ENCODE results near the gene TMEM201.

TMEM201 gene

GRCh38 chr1:9595156-9595967 is 6.7 kb downstream of the TMEM201 start:
- Histone ChIP-seq H3K4me3 (IDR thresholded peaks at IDR 0.05; ENCODE audit: insufficient read depth, low read depth, low read length) (no peak overlapping the region), H3K27ac (no peak overlapping the region), H3K79me2 (ENCODE audit: insufficient read depth, low read depth) (peaks cover 46% of the 10 kb centered on the region), H2AFZ (ENCODE audit: low read depth) (no peak overlapping the region), H4K20me1 (ENCODE audit: insufficient read depth) (peaks cover 12% of the 10 kb centered on the region; the same call in 1 of the 2 replicates), H3K27me3 (ENCODE audit: insufficient read depth, low read depth) (no peaks in the 10 kb centered on the region), H3K36me3 (ENCODE audit: insufficient read depth) (no peaks in the 10 kb centered on the region; the same call in 1 of the 2 replicates), H3K4me2 (no peak overlapping the region), H3K9ac (no peak overlapping the region), H3K4me1 (ENCODE audit: low read depth, poor library complexity, severe bottlenecking) (peaks cover 8% of the 10 kb centered on the region)
- TF ChIP-seq CTCF (conservative IDR thresholded peaks at IDR 0.05; ENCODE audit: low read depth, low read length): no peak

DNA sequence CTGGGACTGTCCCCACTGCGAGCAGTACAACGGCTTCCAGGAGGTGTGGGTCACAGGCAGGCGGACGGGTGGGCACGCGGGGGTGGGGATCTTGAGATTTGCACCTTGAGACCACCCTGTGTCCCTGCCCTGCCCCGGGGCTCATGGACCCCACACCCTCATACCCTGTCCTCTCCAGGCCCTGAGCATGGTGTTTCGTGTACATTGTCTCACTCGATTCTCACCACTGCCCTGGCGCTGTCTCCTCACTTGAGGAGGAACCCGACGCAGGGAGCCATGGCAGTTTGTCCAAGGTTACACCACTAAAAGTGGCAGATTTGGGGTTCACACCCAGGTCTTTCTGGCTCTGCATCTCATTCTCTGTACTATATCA is 7.2 kb downstream of the TMEM201 start:
- Histone ChIP-seq H3K9ac (no peak overlapping the region), H4K20me1 (ENCODE audit: insufficient read depth) (peaks cover 7% of the 10 kb centered on the region; the same call in 1 of the 2 replicates), H3K4me2 (no peak overlapping the region), H3K27ac (no peak overlapping the region), H3K27me3 (ENCODE audit: insufficient read depth, low read depth) (no peaks in the 10 kb centered on the region), H3K4me3 (IDR thresholded peaks at IDR 0.05; ENCODE audit: insufficient read depth, low read depth, low read length) (no peak overlapping the region), H3K4me1 (ENCODE audit: low read depth, poor library complexity, severe bottlenecking) (peaks cover 8% of the 10 kb centered on the region), H3K79me2 (ENCODE audit: insufficient read depth, low read depth) (peaks cover 40% of the 10 kb centered on the region), H2AFZ (ENCODE audit: low read depth) (no peak overlapping the region), H3K36me3 (ENCODE audit: insufficient read depth) (no peaks in the 10 kb centered on the region; the same call in 1 of the 2 replicates)
- no peak for TF ChIP-seq CTCF (conservative IDR thresholded peaks at IDR 0.05; ENCODE audit: low read depth, low read length)

DNA sequence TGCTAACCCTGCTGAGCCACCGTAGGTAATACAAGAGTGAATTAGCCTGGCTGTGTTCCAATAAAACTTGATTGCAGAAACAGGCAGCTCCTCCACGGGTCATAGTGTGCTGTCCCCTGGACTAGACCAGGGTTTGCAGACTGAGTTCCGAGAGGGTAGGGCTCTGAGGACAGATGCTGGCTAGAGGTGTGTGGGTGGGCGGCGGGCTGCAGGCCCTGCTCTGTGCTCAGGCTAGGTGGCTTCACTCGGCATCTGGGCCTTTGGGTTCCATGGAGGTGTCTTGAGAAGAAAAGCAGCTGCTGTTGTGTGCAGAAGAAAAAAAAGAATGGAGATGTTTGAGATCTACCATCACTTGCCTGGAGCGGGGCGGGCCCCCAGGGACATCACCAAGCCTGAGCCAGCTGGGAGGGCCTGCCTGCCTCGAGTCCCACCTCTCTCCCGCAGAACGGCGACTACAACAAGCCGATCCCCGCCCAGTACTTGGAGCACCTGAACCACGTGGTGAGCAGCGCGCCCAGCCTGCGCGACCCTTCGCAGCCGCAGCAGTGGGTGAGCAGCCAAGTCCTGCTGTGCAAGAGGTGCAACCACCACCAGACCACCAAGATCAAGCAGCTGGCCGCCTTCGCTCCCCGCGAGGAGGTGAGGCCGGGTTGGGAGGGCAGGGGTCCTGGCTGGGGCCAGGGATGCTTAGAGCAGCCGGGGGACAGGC is 7.9 kb downstream of the TMEM201 start:
- H3K9ac ChIP-seq: no peak overlapping the region
- no peak for TF ChIP-seq CTCF (conservative IDR thresholded peaks at IDR 0.05; ENCODE audit: low read depth, low read length)
- peaks cover 8% of the 10 kb centered on the region for H3K4me1 ChIP-seq (ENCODE audit: low read depth, poor library complexity, severe bottlenecking)
- peaks cover 4% of the 10 kb centered on the region; the same call in 1 of the 2 replicates for H4K20me1 ChIP-seq (ENCODE audit: insufficient read depth)
- H3K27me3 ChIP-seq (ENCODE audit: insufficient read depth, low read depth): no peaks in the 10 kb centered on the region
- no peaks in the 10 kb centered on the region; the same call in 1 of the 2 replicates for H3K36me3 ChIP-seq (ENCODE audit: insufficient read depth)
- H3K4me2 ChIP-seq: no peak overlapping the region
- H3K27ac ChIP-seq: no peak overlapping the region
- H3K4me3 ChIP-seq (IDR thresholded peaks at IDR 0.05; ENCODE audit: insufficient read depth, low read depth, low read length): no peak overlapping the region
- H3K79me2 ChIP-seq (ENCODE audit: insufficient read depth, low read depth): peaks cover 34% of the 10 kb centered on the region
- no peak overlapping the region for H2AFZ ChIP-seq (ENCODE audit: low read depth)

DNA sequence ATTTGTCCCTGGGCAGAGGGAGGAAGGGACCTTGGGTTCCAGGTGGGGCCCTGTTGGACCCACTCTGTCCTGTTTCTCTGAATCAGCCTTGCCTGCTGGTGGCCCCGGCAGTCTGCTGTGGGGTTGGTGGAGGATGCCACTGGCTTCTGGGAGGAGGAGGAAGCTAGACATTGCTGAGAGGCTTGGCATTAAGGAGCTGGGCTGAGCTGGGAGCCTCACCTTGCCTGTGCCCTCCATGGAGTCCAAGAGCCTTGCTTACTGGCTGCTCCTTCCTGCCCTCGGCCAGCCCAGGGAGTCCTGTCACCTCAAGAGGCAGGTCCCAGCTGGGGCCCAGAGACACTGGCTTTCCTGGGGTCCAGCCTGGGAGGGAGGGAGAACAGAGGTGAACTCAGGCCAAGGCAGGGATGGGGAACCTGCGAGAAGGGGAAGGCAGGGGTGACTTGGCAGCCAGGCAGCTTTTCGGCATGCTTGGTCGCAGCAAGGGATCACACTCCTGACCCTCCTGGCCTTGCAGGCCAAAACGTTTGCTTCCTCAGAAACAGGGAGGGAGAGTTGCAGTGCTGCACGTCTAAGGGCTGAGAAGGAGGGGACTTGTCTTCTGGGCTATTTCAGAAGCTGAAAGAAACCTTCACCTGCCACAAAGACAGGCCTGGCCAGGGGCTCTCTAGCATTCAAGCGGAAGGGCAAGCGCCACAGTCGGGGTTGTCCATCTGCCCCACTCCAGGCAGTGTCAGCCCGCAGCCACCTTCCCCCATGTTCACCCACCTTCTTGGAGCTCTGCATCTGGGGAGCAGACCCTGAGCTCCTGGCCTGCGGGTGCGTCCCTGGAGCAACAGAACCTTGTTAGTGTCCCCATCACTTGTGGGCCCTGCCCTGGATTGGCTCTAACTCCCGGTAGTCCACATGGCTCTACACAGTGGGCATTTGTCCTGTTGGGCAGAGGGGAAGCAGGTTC is 8.9 kb downstream of the TMEM201 start:
- H3K79me2 ChIP-seq (ENCODE audit: insufficient read depth, low read depth): peaks cover 23% of the 10 kb centered on the region
- H3K27me3 ChIP-seq (ENCODE audit: insufficient read depth, low read depth): no peaks in the 10 kb centered on the region
- TF ChIP-seq CTCF (conservative IDR thresholded peaks at IDR 0.05; ENCODE audit: low read depth, low read length): no peak
- no peaks in the 10 kb centered on the region; the same call in 1 of the 2 replicates for H3K36me3 ChIP-seq (ENCODE audit: insufficient read depth)
- no peak overlapping the region for H3K27ac ChIP-seq
- H2AFZ ChIP-seq (ENCODE audit: low read depth): no peak overlapping the region
- peaks cover 8% of the 10 kb centered on the region for H3K4me1 ChIP-seq (ENCODE audit: low read depth, poor library complexity, severe bottlenecking)
- H4K20me1 ChIP-seq (ENCODE audit: insufficient read depth): peaks cover 4% of the 10 kb centered on the region; the same call in 1 of the 2 replicates
- H3K4me2 ChIP-seq: no peak overlapping the region
- H3K4me3 ChIP-seq (IDR thresholded peaks at IDR 0.05; ENCODE audit: insufficient read depth, low read depth, low read length): no peak overlapping the region
- no peak overlapping the region for H3K9ac ChIP-seq
